Anterior cingulate cortex (tissue), 58 donors: ENCODE results near the gene ECM2.

Experiments used
- DNase-seq, 58 donors: peaks; one replicate each; lab custom pipeline; 2025; lab: John Stamatoyannopoulos, UW

Gene ECM2

GRCh38 chr9:92528522-92528849 lies 7.3 kb downstream of the ECM2 start:
- no peak for DNase-seq

DNA sequence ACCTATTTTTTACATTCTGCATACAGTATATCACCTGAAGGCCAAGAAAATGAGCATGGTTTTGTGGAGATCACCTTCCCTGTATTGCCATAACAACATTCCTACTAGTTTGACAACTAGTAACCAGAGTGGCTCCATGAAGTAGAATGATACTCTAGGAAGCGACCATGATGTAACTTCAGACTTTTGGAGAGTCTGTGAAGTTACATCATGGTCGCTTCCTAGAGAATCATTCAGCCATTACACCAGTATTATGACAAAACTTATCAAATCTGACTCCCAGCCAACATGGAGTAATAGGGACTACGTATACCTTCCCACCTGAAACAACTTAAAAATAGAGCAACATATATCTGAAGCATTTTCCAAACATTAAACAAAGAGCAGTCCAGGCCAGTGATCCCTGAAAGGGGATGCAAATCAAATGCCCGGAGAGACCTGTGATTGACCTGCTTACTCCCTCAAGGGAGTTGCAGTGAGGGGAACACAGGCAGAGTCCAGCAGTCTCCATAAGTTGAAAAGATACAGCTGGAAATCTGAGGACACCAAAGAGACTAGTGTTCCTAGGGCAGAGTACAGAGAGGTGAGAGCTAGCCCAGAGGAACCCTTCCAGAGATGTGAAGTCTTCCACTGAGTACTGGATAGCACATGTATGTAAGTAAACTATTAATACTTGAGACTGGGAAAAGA lies 7.8 kb downstream of the ECM2 start:
- DNase-seq: no peak

DNA sequence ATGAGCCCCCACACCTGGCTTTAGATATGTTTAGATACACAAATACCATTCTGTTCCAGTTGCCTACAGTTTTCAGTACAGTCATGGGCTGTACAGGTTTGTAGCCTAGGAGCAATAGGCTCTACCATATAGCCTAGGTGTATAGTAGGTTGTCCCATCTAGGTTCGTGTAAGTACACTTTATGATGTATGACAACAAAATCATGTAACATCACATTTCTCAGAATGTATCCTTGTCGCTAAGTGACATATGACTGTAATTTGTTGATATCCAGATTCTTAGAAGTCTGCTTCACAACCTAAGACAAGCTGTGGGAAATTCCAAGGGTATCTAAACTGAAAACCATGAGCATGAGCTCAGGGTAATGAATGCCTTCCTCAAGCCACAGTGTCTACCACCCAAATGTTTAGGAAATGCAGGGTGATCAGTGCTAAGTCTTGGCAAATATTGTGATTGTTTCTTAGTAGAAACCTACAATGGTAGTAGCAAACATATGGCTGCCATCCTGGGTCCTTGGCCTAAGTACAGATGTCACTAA lies 8.4 kb downstream of the ECM2 start:
- no peak for DNase-seq

DNA sequence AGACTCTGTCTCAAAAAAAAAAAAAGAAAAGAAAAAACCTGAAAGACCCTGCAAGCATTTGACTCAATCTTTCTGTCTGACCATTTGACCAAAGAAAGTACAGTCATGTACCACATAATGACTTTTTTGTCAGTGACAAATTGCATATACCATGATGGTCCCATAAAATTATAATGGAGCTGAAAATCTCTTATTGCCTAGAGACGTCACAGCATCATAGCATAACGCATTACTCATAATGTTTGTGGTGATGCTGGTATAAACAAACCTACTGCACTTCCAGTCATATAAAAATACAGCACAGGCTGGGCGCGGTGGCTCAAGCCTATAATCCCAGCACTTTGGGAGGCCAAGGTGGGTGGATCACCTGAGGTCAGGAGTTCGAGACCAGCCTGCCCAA lies 10.5 kb downstream of the ECM2 start:
- DNase-seq: no peak

GRCh38 chr9:92524881-92525280 lies 10.9 kb downstream of the ECM2 start:
- no peak for DNase-seq

GRCh38 chr9:92522983-92523970 lies 12.5 kb downstream of the ECM2 start:
- no peak for DNase-seq

DNA sequence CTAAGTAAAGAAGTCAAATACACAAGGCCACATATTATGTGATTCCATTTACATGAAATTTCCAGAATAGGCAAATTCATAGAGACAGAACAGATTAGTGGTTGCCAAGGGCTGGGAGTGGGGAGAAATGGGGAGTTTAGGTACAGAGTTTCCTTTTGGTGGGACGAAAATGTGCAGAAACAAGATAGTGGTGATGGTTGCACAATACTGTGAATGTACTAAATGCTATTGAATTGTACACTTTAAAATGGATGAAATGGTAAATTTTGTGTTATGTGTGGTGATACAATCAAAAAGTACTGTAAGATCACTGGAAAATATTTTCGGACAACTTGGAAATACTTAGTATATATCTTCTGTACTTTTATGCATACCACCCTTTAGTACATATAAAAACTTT lies 15.0 kb downstream of the ECM2 start:
- DNase-seq: no peak

DNA sequence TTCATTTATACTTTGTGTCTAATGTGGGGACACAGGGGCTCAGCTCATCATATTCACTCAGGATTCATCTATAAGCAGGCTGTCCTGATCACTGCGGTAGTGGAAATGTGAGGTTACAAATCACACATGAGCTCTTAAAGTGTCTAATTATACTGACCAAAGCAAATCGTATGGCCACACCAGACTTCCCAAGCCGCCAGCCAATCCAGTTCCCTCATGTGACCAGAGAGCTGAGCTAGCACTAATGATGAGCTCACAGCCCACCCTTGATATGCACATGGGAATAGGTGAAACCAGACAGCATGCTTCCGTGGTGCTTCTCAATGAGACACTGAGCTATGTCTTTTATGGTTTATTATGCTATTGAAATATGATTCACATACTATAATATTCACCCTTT lies 17.6 kb downstream of the ECM2 start:
- DNase-seq: no peak

GRCh38 chr9:92517046-92517445 lies 18.7 kb downstream of the ECM2 start:
- no peak for DNase-seq

GRCh38 chr9:92516521-92516920 lies 19.3 kb downstream of the ECM2 start:
- DNase-seq: no peak

DNA sequence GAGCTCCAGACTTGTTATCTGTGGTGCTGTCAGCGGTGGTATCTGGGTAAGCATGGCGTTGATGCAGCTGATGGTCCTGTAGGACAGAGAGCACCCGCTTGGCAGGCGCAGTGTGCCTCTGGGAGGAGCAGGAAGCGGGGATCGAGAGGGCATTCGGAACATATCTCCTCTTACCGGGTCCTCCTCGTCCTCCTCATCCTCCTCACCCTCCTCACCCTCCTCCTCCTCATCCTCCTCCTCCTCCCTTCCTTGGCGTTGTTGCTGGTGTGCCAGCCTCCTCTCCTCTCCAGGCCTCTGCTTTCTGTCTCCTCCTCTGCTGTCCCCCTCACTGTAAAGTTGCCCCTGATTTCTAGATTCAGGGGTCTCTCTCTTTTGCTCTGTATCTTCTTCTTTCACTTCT lies 21.2 kb downstream of the ECM2 start:
- DNase-seq: no peak

GRCh38 chr9:92513349-92513748 lies 22.4 kb downstream of the ECM2 start:
- no peak for DNase-seq

GRCh38 chr9:92512622-92513021 lies 23.2 kb downstream of the ECM2 start:
- no peak for DNase-seq

DNA sequence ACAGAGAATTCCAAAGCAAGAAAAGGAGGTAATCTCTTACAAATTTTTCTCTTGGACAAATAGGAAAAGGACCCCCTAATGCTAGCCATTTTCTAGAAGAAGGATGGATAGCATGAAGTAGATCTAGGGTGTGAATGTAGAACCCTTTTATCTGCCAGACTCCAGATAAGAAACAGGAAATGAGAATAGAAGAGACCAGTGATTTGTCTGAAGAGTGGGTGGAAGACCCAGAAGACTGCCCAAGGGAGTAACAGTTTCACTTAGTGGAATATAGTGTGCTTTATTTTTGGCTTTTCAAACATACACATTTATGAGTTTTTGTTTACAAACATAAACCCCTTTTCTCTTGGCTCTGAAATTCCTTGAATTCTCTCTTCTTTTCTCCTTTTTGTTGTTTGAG lies 25.0 kb downstream of the ECM2 start:
- DNase-seq: no peak

- no peak for DNase-seq
Measured at GRCh38 chr9:92509050-92509449, 26.7 kb downstream of the ECM2 start.

- DNase-seq: no peak
Measured at GRCh38 chr9:92508018-92508820, 27.6 kb downstream of the ECM2 start.

DNA sequence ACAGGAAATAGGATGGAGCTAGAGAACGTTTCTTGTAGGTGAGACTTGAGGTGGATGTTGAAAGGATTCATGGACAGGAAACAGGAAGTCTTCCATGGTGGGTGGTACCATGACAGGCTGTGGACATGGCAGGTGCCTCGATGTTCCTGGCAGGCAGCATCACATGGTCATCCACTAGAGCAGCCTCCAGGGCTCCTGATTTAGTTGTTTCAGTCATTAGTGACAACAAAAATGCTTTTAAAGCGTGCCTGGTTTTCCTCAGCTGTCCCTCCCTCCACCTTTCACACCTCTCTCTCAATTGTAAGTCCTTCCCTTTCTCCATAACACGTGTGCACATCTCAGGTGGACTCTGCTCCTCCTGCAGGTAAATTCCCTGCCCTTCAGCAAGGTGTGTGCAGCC lies 28.3 kb downstream of the ECM2 start:
- DNase-seq: no peak

- DNase-seq: no peak
Measured at GRCh38 chr9:92507005-92507404, 28.8 kb downstream of the ECM2 start.

- DNase-seq: peak in 3 of 58 donors; percentile 6 to 31 (median 10)
Measured at GRCh38 chr9:92506184-92506857, 29.5 kb downstream of the ECM2 start.

- no peak for DNase-seq
Measured at GRCh38 chr9:92504881-92505280, 30.9 kb downstream of the ECM2 start.
